Measurements from ENCODE around the gene REV1.

REV1 gene

DNA sequence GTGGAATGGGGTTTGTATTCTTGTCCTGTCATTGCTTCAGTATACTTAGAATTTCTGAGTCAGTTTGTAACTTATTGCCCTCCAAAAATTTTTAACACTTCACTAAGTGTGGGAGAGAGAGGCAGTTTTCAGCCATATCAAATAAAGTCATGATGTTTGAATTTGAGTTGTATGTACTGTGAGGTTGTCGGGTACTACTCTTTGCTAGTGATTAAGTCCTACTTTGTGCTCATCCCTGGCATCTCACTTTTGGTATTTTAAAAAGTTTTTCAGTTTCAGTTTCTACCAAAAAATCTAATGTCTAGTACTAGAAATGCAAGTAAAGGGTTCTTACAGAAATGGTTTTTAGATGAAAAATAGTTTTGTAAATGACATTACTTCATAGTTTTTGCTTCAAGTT is 111.9 kb downstream of the REV1 start:
- no peak for TF ChIP-seq SPI1 (IDR thresholded peaks at IDR 0.05; ENCODE audit: borderline replicate concordance, low read depth)
- TF ChIP-seq GABPA (IDR thresholded peaks at IDR 0.05; ENCODE audit: low read depth) = no peak
- no peak for TF ChIP-seq POLR2AphosphoS5 (IDR thresholded peaks at IDR 0.05; ENCODE audit: low read depth)
- TF ChIP-seq, protein P1, sequence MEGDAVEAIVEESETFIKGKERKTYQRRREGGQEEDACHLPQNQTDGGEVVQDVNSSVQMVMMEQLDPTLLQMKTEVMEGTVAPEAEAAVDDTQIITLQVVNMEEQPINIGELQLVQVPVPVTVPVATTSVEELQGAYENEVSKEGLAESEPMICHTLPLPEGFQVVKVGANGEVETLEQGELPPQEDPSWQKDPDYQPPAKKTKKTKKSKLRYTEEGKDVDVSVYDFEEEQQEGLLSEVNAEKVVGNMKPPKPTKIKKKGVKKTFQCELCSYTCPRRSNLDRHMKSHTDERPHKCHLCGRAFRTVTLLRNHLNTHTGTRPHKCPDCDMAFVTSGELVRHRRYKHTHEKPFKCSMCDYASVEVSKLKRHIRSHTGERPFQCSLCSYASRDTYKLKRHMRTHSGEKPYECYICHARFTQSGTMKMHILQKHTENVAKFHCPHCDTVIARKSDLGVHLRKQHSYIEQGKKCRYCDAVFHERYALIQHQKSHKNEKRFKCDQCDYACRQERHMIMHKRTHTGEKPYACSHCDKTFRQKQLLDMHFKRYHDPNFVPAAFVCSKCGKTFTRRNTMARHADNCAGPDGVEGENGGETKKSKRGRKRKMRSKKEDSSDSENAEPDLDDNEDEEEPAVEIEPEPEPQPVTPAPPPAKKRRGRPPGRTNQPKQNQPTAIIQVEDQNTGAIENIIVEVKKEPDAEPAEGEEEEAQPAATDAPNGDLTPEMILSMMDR (IDR thresholded peaks at IDR 0.05; ENCODE audit: insufficient read depth, low read length) = no peak
- TF ChIP-seq, protein P2, sequence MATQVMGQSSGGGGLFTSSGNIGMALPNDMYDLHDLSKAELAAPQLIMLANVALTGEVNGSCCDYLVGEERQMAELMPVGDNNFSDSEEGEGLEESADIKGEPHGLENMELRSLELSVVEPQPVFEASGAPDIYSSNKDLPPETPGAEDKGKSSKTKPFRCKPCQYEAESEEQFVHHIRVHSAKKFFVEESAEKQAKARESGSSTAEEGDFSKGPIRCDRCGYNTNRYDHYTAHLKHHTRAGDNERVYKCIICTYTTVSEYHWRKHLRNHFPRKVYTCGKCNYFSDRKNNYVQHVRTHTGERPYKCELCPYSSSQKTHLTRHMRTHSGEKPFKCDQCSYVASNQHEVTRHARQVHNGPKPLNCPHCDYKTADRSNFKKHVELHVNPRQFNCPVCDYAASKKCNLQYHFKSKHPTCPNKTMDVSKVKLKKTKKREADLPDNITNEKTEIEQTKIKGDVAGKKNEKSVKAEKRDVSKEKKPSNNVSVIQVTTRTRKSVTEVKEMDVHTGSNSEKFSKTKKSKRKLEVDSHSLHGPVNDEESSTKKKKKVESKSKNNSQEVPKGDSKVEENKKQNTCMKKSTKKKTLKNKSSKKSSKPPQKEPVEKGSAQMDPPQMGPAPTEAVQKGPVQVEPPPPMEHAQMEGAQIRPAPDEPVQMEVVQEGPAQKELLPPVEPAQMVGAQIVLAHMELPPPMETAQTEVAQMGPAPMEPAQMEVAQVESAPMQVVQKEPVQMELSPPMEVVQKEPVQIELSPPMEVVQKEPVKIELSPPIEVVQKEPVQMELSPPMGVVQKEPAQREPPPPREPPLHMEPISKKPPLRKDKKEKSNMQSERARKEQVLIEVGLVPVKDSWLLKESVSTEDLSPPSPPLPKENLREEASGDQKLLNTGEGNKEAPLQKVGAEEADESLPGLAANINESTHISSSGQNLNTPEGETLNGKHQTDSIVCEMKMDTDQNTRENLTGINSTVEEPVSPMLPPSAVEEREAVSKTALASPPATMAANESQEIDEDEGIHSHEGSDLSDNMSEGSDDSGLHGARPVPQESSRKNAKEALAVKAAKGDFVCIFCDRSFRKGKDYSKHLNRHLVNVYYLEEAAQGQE (IDR thresholded peaks at IDR 0.05; ENCODE audit: insufficient replicate concordance, low read depth) = no peak
- H3K27me3 ChIP-seq (ENCODE audit: insufficient read depth, poor library complexity, severe bottlenecking) = no peaks in the 10 kb centered on the region
- no peak overlapping the region for H3K4me3 ChIP-seq (replicated peaks; ENCODE audit: insufficient read depth, low read length)
- H3K27ac ChIP-seq (replicated peaks) = no peak overlapping the region
- DNase-seq (ENCODE audit: low read depth in 1 of 2, low spot score in 1 of 2) = no peak

DNA sequence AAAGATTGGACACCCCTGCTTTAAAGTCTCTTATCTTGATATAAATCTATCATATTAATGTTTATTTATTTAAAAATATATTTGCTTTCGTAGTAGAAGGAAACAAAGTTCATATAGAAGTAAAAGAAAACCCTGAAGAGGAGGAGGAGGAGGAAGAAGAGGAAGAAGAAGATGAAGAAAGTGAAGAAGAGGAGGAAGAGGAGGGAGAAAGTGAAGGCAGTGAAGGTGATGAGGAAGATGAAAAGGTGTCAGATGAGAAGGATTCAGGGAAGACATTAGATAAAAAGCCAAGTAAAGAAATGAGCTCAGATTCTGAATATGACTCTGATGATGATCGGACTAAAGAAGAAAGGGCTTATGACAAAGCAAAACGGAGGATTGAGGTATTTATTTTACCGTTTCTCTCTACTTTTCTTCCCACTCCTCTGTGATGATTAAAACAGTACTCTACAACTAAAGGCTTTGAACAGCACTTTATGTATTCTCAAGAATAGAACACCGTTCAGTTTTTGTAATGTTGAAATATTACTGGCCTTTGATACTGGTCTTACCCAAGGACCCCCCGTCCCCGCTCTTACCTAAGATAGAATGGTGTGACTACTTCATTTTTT is 113.5 kb downstream of the REV1 start:
- DNase-seq (ENCODE audit: low read depth in 1 of 2, low spot score in 1 of 2) = no peak
- TF ChIP-seq SPI1 (IDR thresholded peaks at IDR 0.05; ENCODE audit: borderline replicate concordance, low read depth) (no peak), POLR2AphosphoS5 (IDR thresholded peaks at IDR 0.05; ENCODE audit: low read depth) (no peak), GABPA (IDR thresholded peaks at IDR 0.05; ENCODE audit: low read depth) (no peak)
- TF ChIP-seq, protein P2 (IDR thresholded peaks at IDR 0.05; ENCODE audit: insufficient replicate concordance, low read depth) = no peak
- TF ChIP-seq, protein P1 (IDR thresholded peaks at IDR 0.05; ENCODE audit: insufficient read depth, low read length) = no peak
- Histone ChIP-seq H3K27me3 (ENCODE audit: insufficient read depth, poor library complexity, severe bottlenecking) (no peaks in the 10 kb centered on the region), H3K4me3 (replicated peaks; ENCODE audit: insufficient read depth, low read length) (no peak overlapping the region), H3K27ac (replicated peaks) (no peak overlapping the region)

DNA sequence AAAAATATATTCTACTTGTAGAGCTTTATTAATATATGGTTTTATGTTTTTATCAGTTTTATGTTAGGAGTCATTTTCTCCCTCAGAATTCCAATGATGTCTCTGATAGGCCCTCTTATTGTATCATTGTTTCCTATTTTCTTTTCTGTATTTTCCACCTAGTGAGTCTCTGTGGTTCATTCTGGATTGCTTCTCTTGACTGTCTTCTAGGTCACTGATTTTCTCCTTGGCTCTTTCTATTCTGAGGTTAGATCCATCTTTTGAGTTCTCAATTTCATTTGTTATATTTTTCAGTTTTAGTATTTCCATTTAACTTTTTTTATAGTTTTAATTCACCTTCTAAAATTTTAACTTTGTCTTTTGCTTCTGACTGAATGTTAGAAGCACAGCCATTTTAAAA is 115.1 kb downstream of the REV1 start:
- TF ChIP-seq POLR2AphosphoS5 (IDR thresholded peaks at IDR 0.05; ENCODE audit: low read depth) (no peak), GABPA (IDR thresholded peaks at IDR 0.05; ENCODE audit: low read depth) (no peak), SPI1 (IDR thresholded peaks at IDR 0.05; ENCODE audit: borderline replicate concordance, low read depth) (no peak)
- TF ChIP-seq, protein P1 (IDR thresholded peaks at IDR 0.05; ENCODE audit: insufficient read depth, low read length) = no peak
- TF ChIP-seq, protein P2 (IDR thresholded peaks at IDR 0.05; ENCODE audit: insufficient replicate concordance, low read depth) = no peak
- H3K27me3 ChIP-seq (ENCODE audit: insufficient read depth, poor library complexity, severe bottlenecking) = no peaks in the 10 kb centered on the region
- H3K4me3 ChIP-seq (replicated peaks; ENCODE audit: insufficient read depth, low read length) = no peak overlapping the region
- DNase-seq (ENCODE audit: low read depth in 1 of 2, low spot score in 1 of 2) = no peak
- no peak overlapping the region for H3K27ac ChIP-seq (replicated peaks)

Data from HL-60 (cell line).